GM18498 (cell line): Measurements from ENCODE around the gene CDIPT.
"Not testable (repeated sequence)": the region's sequence is repeated elsewhere in the genome, so short reads cannot be mapped to it uniquely, and the experiment has no call there.

Source experiments
- ATAC-seq: cut with Tn5 transposase; IDR thresholded peaks from one replicate; pipeline ENCODE4 v1.9.1; 2021; ENCODE audit warnings: mild to moderate bottlenecking, moderate library complexity; ENCODE audit not compliant: unreplicated experiment

The CDIPT gene

DNA sequence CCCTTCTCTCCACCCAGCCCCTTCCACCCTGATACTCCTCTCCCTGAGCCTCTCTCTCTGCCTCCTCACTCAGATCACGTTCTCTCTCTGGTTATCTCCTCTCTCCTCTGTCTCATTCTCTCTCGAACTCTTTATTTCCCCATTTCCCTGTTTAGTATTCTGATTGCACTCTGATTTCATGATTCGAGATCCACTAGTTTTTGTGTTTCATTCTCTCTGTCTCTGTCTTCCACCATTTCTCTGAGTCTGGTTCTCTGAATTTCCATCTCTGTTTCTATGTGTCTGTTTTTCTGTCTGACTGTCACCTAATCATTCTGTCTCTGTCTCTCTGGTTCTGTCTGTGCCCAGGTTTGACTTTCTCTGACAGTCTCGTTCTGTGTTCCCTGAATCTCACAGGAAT is 34.3 kb upstream of the CDIPT start:
- no peak for ATAC-seq

DNA sequence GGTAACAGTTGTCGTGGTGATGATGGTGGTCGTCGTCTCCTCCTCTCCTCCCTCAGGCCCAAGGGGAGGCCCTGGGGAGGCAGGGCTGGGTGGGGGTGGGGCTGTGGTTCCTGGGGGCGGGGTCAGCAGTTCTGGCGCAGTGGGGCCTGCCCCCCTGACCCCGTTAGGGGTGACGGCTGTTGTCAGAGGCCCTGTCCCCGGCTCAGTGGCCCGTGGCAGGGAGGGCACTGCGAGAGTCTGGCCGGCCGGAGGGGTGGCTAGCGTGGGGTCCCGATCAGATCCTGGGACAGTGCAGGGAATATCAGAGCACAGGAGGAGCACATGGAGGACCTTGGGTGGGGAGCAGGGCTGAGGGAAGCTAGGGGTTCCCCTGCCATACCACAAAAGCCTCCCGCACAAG is 33.8 kb upstream of the CDIPT start:
- no peak for ATAC-seq

DNA sequence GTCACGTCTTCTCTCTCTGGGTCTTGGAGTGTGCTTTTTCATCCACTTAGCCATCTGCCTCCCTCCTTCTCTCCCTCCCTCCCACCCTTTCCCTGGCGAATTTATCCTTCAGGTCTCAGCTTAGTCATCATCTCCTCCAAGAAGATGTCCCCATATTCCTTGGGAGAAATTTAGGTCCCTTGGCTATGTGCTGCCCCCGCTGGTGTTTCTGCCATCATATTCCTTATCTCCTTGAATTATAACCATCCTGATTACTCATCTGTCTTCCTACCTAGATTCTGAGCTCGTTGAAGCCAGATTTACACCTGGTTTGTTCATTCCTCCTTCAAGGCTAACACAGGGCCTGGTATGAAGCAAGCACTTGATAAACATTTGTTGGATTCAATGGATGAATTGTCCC is 31.3 kb upstream of the CDIPT start:
- ATAC-seq = no peak

DNA sequence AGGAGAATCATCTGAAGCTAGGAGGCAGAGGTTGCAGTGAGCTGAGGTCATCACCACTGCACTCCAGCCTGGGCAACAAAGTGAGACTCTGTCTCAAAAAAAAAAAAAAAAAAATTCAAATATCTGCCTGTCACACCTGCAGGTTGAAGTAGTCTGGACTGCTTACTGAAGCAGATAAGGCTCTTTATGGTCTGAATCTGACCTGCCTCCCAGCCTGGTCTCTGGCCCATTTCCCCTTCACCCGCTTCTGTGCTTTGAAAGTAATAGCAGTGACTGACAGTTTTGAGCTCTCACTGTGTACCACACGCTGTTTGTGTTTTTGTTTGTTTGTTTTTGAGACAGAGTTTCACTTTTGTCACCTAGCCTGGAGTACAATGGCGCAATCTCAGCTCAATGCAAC is 30.5 kb upstream of the CDIPT start:
- ATAC-seq = no peak

DNA sequence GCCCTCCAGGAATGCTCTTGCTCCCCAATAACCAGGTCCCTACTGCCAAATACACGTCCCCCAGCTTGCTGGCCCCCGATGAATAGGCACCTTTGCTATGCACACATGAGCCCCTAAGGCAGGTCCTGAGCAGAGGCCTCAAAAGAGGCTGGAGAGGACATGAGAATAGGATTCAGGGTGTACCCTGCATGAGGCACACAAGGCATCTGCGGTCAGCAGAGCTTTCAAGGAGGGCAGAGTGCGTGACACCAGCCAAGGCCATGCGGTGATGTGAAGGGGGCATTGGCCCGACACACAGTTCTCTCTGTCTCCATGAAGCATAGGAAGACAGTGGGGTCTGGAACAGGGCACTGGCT is 29.4 kb upstream of the CDIPT start:
- ATAC-seq = no peak

DNA sequence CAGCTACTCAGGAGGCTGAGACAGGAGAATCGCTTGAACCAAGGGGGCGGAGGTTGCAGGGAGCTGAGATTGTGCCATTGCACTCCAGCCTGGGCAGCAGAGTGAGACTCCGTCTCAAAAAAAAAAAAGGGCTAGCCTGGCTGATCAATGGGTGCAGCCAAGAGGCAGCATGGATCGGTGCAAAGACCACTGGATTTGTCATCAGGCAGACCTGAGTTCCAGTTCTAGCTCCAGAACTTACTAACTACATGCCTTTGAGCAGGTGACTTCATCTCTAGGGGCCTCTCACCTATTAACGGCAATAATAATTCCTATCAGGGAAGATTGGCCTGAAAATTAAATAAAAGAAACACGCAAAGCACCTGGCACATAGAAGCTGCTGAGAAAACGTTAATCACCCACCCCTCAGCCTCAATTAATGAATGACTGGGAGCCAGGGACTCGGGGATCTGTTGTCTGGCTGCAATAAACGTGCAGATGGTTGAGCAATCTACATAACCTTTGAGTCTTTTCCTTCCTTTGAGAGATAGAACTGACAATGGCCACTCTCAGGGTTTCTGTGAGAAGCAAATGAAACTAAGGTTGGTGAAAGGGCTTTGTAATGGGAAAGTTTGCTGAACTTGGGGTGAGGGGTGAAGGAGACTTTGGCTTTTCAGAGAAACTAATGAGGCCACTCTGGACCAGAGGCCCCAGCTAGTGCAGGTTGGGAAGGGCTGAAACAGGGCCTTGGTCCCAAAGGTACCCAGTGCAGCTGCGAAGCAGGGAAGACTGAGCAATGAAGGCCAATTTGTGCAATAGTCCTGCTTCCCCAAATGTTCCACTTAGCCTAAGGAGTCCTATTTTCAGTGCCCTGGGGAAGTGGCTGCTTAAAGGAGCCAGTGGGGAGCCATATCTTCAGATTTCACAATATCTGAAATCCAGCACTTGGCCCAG is 28.8 kb upstream of the CDIPT start:
- no peak for ATAC-seq

- not testable (repeated sequence) for ATAC-seq
Measured at GRCh38 chr16:29889372-29889771, 26.3 kb upstream of the CDIPT start.

GRCh38 chr16:29883987-29884386 is 21.0 kb upstream of the CDIPT start:
- ATAC-seq = no peak

- no peak for ATAC-seq
Measured at GRCh38 chr16:29881050-29881449, 18.0 kb upstream of the CDIPT start.

GRCh38 chr16:29878172-29878571 is 15.1 kb upstream of the CDIPT start:
- no peak for ATAC-seq

DNA sequence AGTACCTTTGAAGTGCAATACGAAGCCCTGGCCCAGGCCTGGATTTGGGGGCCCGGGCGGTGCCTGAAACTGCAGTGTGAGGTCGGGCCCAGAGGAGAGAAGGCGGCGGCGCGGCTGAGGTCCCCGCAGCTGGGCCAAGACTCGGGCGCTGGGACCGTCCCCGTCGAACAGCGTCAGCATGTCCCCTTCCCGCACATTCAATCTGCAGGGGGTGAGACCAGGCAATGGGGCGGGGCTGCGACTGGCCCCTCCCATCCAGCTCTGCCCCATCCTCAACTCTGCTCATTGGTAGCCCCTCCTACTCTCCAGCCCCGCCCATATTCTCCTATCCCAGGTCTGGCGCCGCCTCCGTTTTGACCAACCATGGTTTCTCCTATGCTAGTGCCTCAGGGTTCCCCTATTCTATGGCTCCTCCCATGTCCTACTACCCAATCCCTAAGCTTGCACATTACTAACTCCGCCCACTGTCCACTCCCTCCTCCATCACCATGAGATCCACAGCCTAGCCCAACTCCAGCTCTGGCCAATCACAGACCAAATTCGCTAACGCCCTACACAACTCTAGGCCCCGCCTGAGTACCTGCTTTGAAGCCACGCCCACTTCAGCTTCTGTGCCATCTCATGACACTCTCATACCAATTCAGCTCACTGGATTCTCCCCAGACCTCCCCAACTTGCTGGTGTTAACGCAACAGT is 14.4 kb upstream of the CDIPT start:
- no peak for ATAC-seq

DNA sequence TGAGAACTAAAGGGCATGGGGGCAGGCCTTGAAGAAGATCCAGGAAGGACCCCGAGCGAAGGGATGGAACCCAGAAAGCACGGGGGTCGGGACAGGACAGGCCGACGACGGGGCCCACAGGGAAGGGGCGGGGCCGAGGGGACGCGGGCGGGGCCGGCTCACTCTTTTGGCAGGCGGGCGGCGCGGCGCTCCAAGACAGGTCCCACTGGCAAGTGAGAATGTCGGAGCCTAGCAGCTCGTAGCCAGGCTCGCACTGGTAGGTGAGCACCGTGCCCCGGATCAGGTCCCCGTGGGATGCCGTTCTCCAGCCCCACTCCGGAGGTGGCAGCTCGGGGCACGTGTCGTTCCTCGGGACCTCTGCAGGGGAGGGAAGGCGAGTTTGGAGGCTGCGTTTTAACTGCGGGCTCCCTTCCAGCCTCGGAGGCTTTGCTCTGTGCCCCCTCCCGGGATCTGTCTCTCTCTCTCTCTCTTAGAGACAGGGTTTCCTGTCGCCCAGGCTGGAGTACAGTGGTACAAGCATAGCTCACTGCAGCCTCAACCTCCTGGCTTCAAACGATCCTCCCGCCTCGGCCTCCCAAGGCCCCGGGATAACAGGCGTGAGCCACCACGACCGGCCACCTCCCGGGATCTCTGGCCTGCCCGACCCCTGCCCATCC is 13.7 kb upstream of the CDIPT start:
- no peak for ATAC-seq

GRCh38 chr16:29876217-29876593 is 13.2 kb upstream of the CDIPT start:
- ATAC-seq = no peak

- ATAC-seq = no peak
Measured at GRCh38 chr16:29875206-29875605, 12.2 kb upstream of the CDIPT start.

GRCh38 chr16:29873319-29873718 is 10.3 kb upstream of the CDIPT start:
- no peak for ATAC-seq

- no peak for ATAC-seq
Measured at GRCh38 chr16:29871822-29872546, 9.0 kb upstream of the CDIPT start.

DNA sequence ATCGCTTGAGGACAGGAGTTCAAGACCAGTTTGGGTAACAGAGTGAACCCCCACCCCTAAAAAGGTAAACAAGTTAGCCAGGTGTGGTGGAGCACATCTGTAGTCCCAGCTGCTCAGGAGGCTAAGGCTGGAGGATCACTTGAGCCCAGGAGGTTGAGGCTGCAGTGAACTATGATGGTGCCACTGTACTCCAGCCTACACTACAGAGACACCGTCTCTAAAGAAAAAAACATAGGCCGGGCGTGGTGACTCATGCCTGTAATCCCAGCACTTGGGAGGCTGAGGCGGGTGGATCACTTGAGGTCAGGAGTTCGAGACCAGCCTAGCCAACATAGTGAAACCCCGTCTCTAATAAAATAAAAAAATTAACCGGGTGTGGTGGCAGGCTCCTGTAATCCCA is 6.0 kb upstream of the CDIPT start:
- ATAC-seq = not testable (repeated sequence)

- ATAC-seq = no peak
Measured at GRCh38 chr16:29868396-29869009, 5.5 kb upstream of the CDIPT start.

DNA sequence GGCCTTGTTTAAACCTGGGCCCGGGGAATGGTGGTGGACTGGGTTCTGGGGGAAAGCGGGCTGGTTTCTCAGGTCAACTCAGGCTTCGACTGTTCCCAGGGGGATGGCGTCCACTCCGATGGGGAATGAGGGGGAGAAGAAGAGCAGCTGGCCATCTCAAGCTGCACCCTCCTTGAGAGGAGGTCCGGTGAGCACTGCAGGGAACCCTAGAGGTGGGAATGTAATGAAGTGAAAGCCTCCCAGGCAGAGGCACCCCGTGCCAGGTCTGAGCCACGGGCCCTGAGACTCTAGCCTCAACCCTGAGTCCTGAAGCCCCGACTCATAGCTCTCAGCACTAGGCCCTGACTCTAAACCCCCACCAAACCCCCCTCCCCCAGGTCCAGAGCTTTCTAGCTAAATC is 1.2 kb upstream of the CDIPT start:
- ATAC-seq = no peak

DNA sequence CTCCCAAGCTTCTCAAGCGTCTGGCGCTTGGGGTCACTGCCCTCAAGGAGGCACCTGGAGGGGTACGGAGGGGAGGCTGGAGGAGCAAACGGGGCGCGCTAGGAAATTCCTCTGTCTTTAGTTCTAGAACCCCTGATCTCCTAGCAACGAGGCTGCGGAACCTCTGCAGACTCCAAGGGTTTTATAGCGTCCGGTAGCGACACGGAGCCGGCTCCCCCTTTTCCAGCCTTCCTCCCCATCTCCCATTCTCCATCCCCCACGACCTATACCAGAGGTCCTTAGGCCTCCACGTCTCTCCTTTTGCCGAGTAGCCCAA is 601 bp upstream of the CDIPT start:
- no peak for ATAC-seq

DNA sequence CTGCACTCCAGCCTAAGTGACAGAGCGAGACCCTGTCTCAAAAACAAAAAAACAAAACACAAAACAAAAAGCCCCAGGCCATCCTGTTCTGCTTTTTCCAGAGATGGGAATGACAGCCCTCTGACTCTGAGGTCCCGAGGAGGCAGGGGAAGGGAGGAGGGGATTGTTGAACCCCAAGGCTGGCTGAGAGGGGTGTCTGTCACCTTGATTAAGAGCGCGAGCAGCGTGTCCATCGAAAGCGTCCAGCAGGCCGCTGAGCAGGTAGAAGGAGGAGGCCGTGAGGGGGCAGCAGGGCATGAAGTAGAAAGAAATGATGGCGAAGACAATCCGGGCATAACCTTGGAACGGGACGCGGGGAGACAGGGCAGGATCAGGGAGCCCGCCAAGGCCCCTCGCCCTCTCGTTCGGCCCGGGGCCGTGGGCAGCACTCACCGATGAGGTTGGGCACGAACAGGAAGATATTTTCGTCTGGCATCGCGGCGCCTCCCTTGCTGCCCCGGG is 593 bp downstream of the CDIPT start:
- no peak for ATAC-seq
